D341Med (cell line): Measurements from ENCODE around the gene RAI14.
"Not testable (repeated sequence)": the region's sequence is repeated elsewhere in the genome, so short reads cannot be mapped to it uniquely, and the experiment has no call there.

Source experiments
- DNase-seq: peaks from one replicate; pipeline ENCODE4 v3.0.0; 2012; ENCODE audit warnings: low spot score

RAI14 gene

GRCh38 chr5:34699155-34700077 is 43.3 kb downstream of the RAI14 start:
- DNase-seq: no peak

GRCh38 chr5:34700078-34700452 is 43.9 kb downstream of the RAI14 start:
- DNase-seq: no peak

- not testable (repeated sequence) for DNase-seq
Measured at GRCh38 chr5:34701442-34701841, 45.3 kb downstream of the RAI14 start.

GRCh38 chr5:34703767-34704713 is 47.9 kb downstream of the RAI14 start:
- no peak for DNase-seq

DNA sequence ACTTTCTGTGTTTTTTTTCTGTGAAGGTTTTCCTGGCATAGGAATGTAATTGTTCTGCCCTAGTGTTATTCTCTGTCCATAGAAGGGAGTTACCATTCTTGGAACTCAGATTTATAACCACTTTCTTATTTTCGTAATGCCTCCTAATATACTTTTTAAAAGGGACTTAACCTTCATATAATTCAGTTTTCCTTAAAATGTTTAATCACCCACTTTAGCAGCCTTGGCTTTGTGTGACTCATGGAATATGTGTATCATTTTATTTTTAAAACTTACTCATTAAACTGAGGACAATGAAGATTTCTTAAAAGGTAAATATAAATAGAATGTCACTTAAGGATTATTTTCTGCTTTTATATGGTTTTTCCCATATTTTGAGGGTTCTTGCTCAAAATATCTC is 50.0 kb downstream of the RAI14 start:
- no peak for DNase-seq

DNA sequence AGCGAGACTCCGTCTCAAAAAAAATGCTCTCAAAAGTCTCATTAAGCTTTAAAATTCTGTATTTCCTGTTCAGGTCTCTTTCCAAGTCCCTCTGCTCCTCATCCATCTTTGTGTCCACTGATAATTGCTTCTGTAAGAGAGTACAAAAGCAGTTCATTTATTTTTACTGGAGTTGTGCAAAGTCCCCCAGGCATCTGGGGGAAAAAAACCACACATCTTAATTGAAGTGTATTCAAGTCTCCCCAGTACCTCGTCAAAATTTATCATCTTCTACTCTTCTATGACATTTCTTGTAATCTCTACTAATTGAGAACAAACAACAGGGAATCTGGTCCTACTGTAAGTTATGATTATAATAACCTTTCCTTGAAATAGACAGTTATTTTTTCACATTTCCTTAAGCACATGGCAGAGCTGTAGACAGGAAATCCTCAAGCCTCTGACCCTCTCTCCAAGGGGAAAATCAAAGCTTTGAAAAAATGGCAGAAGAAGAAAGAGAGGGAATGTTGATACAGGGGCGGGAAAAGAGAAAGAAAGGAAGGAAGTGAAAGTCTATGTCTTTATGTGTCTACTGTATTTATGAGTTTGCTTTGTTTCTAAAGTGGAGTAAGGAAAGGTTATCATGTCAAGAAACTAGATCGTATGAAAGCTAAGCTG is 51.5 kb downstream of the RAI14 start:
- no peak for DNase-seq

GRCh38 chr5:34708777-34709176 is 52.6 kb downstream of the RAI14 start:
- no peak for DNase-seq

DNA sequence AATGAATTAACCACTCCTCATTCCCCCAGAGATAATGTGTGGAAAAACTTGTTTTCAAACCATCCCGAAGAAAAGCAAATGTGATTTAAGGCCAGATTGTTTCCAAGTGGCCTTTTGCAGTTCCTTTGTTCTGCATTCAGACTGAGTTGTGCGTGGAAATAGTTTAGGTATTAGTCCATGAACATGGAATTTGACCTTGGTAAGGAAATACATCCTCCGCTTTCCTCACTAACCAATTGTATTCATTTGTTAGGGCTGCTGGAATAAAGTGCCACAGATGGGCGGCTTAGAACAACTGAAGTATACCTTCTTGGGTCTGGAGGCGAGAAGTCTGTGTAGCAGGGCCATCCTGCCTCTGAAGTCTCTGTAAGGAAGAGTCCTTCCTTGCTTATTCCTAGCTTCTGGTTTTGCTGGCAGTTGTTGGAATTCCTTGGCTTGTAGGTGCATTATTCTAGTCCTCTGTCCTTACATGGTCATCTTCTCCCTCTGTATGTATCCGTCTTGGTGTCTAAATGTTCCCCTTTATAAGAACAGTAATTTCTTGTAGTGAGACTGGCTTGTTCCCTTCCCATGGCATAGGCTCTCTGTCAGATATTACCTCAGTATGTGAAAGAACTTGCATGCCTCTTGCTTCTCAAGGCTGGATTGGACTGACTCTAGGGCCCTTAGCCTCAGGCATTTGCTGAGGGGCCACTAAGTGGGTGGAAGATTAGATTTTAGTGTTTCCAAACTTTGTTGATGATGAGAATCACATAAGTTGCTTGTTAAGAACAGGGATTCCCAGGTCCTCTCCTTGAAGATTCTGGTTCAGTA is 53.9 kb downstream of the RAI14 start:
- no peak for DNase-seq

DNA sequence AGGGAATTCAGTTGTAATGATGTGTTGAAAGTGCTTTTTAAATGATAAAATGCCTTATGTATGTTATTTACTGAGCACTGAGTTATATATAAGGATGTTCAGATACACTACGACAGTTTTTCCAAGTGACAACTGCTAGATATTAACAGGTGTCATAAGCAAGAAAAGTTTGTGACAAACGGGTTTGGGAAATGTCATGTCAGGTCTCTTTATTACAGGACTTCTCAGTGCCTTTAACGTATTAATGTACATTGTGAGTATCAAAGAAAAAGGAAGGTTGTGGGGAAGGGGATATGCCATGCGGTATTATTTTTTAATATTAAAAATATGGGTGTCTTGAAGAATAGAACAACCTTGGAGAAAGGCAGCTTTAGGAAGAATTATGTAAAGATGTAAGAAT is 56.4 kb downstream of the RAI14 start:
- DNase-seq: no peak

- DNase-seq: no peak
Measured at GRCh38 chr5:34715711-34716110, 59.6 kb downstream of the RAI14 start.

- DNase-seq: no peak
Measured at GRCh38 chr5:34716986-34717385, 60.9 kb downstream of the RAI14 start.

GRCh38 chr5:34717426-34718327 is 61.5 kb downstream of the RAI14 start:
- DNase-seq: no peak

- DNase-seq: no peak
Measured at GRCh38 chr5:34718516-34718915, 62.4 kb downstream of the RAI14 start.

- DNase-seq: no peak
Measured at GRCh38 chr5:34719029-34719428, 62.9 kb downstream of the RAI14 start.

GRCh38 chr5:34721327-34721726 is 65.2 kb downstream of the RAI14 start:
- DNase-seq: no peak

DNA sequence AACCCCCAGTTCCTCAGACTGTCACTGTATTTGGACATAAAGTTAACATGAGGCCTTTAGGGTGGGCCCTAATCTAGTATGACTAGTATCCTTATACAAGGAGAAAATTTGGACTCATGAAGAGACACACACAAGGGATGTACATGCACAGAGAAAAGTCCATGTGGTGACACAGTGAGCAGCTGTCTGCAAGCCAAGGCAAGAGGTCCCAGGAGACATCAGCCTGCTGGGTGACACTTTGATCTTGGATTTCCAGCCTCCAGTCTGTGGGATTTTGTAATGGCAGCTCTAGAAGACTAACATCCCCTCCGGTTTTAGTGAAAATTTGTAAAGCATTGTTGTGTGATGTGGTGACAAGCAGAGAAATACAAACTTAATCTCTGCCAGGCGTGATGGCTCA is 66.1 kb downstream of the RAI14 start:
- no peak for DNase-seq

GRCh38 chr5:34724741-34725140 is 68.6 kb downstream of the RAI14 start:
- no peak for DNase-seq

GRCh38 chr5:34727166-34727749 is 71.1 kb downstream of the RAI14 start:
- DNase-seq: not testable (repeated sequence)

DNA sequence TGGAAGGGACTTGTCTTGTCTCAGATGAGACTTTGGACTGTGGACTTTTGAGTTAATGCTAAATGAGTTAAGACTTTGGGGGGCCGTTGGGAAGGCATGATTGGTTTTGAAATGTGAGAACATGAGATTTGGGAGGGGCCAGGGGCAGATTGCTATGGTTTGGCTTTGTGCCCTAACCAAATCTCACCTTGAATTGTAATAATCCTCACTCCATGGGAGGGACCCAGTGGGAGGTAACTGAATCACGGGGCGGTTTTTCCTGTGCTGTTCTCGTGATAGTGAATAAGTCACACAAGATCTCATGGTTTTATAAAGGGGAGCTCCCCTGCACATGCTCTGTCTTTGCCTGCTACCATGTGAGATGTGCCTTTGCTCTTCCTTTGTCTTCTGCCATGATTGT is 72.1 kb downstream of the RAI14 start:
- no peak for DNase-seq
